NCI-H2196 treated with DMSO at 0.1 percent for 48 hours (cell line): ENCODE data around the gene GALM.
"Not testable (repeated sequence)": the region's sequence is repeated elsewhere in the genome, so short reads cannot be mapped to it uniquely, and the experiment has no call there.

Experiments used
- DNase-seq: peaks from one replicate; lab custom pipeline; 2025; ENCODE audit not compliant: unreplicated experiment; lab: John Stamatoyannopoulos, UW

The GALM gene

DNA sequence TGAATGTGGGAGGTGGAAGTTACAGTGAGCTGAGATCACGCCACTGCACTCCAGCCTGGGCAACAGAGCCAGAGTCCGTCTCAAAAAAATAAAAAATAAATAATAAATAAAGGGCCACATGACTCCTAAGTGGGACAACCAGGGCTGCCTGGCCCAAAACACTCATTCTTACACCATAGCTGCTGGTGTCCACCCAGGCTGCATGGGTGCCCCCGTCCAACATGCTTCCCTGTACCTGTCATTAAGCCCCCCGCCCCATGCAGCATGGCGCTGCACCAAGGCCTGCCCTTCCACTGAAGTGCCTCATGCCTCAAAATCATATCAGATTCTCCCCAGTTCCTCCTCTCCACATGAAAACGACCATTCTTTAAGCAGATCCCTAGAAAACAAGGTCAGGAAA is 10.8 kb downstream of the GALM start:
- DNase-seq = no peak

DNA sequence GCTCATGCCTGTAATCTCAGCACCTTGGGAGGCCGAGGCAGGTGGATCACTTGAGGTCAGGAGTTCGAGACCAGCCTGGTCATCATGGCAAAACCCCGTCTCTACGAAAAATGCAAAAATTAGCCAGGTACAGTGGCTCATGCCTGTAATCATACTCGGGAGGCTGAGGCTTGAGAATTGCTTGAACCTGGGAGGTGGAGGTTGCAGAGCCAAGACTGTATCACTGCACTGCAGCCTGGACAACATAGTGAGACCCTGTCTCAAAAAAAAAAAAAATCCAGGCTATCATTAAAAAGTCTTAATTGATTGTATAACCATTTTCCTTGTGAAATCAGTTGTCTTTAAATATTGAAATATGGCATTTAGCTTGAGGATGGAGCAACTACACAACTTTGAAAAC is 15.0 kb downstream of the GALM start:
- DNase-seq = not testable (repeated sequence)

DNA sequence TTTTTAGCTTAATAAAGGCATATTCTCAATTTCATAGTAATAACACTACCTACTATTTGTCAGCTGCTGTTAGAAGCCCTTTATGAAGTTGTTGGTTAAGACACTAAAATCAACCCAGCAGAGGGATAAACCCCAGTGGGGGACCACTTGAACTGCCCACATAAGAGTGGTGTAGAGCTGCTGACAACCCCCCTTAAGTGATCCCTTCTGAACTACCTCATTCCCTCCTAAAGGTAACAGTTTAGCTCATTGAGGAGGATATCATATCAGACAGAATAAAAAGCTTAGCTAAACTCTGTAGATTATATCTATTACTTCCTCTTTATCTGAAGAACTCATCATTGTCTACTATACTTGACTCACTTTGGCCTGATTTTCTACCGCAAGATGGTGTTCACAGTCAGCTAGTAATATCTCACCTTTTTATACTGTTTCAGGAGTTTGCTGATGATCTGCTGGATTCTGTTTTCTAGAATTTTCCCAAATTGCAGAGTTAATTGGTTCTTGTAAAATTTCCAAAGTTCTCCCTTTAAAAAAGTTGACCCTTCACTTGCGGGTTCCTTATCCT is 16.2 kb downstream of the GALM start:
- DNase-seq = no peak

DNA sequence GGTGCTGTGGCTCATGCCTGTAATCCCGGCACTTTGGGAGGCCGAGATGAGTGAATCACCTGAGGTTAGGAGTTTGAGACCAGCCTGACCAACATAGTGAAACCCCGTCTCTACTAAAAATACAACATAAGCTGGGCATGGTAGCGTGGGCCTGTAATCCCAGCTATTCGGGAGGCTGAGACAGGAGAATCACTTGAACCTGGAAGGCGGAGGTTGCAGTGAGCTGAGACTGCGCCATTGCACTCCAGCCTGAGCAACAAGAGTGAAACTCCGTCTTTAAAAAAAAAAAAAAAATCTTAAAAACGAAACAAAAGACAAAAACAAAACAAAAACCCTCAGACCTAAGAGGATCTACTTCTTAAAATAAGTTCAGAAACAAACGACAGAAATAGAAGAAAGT is 16.7 kb downstream of the GALM start:
- not testable (repeated sequence) for DNase-seq

DNA sequence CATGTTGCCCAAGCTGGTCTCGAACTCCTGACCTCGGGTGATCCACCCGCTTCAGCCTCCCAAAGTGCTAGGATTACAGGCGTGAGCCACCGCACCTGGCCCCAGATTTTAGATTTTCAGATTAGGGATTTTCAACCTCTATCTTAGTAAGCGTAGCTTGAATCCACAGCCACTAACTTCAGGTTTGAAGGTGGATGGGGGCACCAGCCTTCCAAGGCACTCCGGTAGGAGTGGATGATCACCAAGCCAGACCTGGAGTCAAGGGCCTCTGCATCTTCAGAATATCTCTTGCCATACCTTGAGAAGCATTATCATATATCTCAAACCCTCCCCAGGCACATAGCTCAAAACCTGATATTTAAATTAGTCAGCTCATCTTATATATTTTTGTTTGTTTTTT is 17.9 kb downstream of the GALM start:
- no peak for DNase-seq

DNA sequence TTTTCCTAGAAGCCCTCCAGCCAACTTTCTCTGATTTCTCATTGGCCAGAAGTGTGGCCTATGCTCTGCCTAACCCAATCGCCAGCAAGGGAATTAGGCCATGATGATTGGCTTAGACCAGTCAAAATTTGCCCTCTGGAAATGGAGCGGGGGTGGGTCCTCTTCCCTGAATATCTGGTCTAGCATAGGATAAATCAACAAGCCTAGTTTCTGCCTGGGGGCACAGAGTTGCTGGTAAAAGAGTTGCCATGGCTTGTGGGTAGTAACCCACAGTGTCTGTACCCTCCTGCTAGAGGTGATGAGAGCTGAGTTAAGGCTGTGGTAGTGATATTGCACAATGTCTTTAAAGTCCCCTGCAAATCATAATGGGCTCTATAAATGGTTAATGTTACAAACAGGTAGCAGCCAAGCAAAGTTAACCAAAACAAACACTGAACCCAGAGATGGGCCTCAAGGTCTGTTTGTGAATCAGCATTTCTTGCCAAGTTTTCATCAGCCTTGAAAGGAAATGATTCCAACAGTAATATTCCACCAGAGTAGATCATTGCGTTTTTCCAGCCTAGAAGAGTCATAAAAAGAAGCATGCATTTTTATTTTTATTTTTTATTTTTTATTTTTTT is 19.3 kb downstream of the GALM start:
- DNase-seq = no peak

DNA sequence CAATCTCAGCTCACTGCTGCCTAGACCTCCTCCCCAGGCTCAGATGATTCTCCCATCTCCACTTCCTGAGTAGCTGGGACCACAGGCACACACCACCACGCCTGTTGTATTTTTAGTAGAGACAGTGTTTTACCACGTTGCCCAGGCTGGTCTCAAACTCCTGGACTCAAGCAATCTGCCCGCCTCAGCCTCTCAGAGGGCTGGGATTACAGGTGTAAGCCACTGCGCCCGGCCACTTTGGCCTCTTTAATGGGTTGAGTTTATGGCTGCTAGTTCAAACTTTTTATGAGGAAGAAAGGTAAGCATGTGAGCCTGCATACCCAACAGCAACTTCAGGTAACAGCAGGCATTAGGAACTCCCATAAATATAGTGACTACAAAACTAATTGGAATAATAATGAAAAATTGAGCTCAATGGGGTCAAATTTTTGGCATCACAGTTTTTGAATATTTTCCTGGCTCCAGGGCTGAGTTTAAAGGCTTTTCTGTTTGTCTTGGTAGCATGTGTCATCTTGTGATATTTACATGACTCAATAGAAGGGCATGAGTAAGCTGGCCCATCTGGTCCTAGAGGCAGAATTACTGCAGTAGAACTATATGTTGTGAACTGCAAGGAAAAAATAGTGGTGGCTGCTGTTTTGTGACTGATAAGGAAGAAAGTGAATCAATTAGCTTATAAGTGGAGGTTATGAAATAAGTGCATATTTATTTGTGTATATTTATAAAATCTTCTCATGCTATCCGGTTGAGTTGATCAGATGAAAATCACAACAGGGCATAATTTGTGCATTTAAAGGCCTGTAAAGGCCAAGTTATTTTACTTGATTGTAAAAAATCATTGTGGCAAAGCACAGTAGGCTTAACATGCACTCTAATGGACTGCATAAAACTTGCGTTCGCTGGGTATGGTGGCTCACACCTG is 24.8 kb downstream of the GALM start:
- peak; percentile 11 for DNase-seq

DNA sequence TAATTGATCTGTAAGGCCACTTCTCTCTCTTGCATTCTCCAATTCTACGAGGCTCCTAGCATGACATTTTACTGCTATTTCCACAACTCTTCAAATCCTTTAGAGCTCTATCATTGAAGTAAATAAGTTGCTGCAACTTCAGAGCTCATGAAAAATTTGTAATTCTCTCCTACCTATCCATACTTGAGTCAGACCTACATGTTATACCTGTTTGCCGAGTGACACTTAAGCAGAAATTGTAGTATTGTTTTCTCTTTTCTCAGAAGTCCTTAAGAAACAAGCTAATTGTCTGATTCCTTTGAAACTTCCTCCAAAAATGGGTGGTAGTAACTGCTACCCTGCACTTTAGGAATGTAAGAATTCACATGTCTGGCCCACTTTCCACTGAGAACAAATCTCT is 26.1 kb downstream of the GALM start:
- DNase-seq = no peak

DNA sequence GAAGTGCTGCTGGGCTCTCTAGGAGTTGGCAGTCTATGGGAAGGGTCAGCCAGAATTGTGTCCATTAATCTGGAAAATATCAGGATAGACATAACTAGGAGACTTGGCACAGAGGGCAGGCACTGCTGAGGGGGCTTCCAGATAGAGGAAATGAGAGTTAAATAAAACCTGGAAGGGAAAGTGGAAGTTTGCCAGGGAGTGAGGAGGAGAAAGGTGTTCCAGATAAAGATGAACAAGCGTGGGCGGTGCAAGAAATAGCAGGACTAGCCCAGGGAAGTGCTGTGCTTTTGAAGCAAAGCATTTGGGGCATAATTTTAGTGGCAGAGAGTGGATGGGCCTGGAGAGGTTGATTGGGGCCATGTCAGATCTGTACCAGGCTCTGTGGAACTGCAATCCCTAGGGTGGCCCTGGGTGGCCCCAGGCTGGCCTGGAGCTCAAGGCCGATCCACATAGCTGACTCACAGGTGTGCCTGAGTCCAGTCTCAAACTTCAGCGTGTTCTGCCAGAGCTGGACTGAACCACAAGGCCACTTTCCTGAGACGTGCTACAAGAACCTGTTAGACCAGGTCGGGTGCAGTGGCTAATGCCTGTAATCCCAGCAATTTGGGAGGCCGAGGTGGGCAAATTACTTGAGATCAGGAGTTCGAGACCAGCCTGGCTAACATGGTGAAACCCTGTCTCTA is 26.9 kb downstream of the GALM start:
- no peak for DNase-seq

DNA sequence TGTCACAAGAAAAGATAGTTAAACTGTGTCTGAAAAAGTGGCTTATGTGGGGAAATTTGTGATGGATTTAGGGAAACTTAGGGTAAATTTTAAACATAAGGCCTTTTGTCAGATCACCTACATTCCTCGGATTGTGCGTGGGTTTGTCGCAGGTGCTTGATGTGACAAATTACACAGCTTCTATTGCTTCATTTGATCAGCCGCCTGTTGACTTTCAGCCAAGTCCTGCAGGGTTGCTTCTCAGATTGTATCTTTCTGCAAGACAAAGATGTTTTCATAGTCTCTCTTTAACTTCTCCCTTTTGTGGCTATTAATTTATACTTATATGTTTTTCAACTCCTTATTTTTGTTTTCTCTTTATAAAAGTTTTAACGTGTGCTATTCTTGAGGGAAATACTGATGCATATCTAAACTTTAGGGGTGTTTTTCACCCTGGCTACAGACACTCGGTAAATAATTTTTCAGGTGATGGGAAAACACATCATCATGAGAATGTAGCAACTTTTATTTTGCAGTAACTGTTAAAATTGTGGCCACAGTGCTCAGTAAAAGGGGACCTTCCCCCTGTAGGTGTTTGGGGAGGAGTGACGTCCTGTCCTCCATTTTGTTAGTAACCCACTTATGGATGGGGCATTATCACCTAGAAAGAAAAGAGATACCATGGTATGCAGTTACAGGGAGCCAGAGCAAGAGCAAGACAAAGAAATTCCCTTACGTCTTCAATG is 31.4 kb downstream of the GALM start:
- no peak for DNase-seq

DNA sequence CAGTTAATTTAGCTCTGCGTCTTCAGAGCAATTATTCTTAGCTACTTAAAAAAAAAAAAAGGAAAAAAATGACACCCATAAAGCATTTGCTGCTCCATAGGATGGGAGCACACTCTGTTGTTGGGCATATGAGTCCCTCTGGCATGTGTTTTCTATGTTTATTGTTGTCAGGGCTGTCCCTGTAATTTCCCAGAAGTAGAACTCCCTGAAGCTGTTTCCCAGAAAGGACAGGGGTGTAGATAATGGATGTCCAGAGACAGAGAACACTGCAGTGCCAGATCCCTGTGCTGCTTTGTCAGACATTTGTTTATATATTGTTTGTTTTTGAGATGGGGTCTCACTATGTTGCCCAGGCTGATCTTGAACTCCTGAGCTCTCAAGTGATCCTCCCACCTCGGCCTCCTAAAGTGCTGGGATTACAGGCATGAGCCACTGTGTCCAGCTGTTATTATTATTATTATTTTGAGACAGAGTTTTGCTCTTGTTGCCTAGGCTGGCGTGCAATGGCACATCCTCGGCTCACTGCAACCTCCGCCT is 32.6 kb downstream of the GALM start:
- no peak for DNase-seq

DNA sequence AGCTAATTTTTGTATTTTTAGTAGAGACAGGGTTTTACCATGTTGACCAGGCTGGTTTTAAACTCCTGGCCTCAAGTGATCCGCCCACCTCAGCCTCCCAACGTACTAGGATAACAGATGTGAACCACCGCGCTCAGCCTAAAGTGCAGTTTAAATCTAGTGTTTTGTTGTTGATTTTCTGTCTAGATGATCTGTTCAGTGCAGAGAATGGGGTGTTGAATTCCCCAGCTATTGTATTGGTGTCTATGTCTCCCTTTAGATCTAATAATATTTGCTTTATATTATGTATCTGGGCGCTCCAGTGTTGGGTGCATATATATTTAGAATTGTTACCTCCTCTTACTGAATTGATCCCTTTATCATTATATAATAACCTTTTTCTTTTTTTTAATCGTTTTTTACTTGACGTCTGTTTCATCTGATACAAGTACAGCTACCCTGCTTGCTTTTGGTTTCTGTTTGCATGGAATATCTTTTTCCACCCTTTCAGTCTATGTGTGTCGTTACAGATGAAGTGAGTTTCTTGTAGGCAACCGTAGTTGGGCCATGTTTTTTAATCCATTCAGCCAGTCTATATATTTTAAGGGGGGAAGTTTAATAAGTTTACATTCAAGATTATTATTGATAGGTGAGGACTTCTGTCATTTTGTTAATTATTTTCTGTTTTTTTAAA is 34.3 kb downstream of the GALM start:
- DNase-seq = no peak

DNA sequence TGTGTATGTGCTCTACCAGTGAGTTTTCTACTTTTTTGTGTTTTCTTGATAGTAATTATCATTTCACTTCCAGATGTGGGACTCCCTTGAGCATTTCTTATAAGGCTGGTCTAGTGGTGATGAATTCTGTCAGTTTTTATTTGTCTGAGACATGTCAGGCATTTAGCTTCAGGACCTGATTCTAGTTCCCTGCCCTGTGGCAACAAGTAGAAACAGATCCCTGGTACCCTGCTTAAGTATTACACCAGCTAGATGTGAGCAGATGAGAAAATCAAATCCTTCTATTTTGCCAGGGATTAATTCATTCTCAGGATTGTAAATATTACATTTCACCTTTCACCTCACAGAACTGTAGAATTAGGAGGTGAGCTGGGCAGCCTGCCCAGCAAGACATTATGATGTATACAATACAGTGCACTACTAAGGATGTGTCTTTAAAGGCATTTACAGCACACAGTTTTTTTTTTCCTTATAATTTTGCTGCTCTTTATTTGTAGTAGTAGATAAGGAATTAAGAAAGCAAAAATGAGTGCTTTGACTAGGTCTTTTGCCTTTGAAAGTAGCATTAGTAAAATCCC is 35.1 kb downstream of the GALM start:
- no peak for DNase-seq

DNA sequence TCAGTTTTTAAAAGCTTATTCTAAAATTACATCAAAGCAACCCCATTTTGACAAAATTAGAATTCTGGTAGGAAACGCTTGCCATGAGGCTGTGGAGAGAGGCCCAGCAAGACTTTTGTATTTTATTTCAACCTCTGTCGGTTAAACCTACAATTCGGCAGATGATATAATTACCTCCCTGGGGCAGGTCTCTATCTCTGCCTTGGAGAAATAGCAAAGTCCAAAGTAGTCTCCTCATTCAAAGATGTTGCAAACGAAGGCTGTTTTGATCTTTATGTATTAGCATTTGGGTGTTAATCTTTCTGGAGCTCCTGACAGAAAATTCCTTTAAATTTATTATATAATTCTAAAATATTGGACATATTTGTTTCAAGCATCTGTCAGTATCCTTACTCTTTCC is 35.6 kb downstream of the GALM start:
- no peak for DNase-seq

DNA sequence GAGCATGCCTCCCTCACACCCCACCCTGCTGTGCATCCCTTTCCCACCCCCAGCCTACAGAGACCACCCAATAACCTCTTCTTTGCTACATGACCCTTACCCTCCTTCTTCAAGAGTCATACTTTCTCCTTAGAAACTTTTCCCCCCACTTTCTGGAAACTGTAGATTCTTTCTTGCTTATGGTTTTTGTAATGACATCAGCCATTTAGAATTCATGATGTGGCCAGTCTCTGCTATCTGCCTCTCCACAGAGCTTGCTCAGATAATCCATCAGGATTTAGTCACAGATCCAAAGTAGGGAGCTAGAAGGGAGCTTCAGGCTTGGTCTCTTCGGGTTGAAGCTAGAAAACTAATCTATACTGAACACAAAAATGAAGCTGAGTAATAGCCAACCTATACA is 36.5 kb downstream of the GALM start:
- no peak for DNase-seq

DNA sequence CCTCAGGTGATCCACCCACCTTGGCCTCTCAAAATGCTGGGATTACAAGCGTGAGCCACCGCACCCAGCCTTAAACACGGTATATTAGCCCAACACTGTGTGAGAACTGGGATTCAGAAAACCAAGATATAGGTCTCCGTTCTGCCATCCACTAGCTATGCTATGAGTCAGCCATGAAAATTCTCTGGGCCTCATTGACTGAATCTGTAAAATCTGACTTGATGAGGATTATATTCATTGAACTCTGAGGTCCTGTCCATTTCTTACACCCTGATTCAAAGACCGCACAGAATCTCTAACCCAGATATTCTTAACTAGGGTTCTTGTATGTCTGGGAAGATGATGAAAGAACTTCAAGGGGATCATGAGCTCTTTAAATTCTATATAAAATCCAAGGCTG is 37.4 kb downstream of the GALM start:
- DNase-seq = not testable (repeated sequence)

DNA sequence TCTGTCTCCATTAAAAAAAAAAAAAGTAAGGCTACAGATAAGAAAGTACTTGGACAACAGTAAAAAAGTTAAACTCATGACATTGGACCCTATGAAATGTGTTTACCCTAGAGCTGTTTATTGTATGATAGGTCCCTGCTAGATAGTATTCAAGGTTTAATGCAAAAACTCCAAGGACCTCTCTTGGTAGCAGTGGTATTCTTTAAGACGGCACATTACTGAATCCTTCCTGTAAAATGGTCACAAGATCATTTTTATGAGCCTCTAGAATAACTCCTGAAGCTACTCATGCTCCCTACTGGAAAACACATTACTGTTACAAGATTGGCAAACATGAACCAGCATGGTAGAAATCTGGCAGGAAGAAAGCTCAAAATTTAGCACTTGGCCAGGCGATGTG is 38.8 kb downstream of the GALM start:
- DNase-seq = no peak

DNA sequence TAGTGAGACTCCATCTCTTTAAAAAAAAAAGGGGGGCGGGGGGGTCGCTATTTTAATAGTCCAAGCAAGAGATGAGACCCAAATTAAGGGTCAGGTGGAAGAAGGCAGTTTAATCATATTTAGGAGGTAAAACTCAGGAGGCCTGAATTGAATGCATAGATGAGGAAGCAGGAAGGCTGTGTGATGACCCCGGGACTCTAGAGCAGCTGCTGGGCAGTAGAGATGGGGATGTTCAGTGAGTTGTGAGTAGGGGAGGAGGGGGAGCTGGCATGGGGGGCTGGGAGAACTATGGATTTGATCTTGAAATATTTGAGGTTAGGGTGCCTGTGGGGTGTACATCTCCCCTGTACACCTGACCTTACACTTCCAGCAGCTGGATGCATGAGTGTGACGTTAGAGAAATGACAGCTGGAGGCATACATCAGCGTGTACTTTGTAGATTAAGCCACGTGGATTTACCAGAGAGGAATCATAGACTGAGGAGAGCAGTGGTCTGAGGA is 41.0 kb downstream of the GALM start:
- DNase-seq = no peak

DNA sequence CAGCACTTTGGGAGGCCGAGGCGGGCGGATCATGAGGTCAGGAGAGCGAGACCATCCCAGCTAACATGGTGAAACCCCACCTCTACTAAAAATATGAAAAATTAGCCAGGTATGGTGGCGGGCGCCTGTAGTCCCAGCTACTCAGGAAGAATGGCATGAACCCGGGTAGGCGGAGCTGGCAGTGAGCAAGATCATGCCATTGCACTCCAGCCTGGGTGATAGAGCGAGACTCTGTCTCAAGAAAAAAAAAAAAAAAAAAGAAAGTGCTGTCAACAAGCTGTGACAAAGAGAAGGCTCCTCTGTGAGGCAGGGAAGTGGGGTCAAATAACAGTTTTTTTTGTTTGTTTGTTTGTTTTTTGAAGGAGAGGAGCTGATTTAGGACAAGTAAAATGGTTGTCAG is 42.6 kb downstream of the GALM start:
- not testable (repeated sequence) for DNase-seq
